C4-2B (cell line): ENCODE data around the gene RPS6KA1.

Source experiments
- ZFX ChIP-seq: fragments of 450-650 bp; IDR thresholded peaks from 2 replicates; pipeline ENCODE4 v1.6.1; 2017
- TF ChIP-seq, protein P1 (sequence below): fragments of 450-650 bp; conservative IDR thresholded peaks from 2 replicates; pipeline ENCODE4 v1.5.1; 2017; ENCODE audit warnings: mild to moderate bottlenecking

GRCh38 chr1:26520339-26520738 lies 9.2 kb upstream of the RPS6KA1 start:
- TF ChIP-seq, protein P1, sequence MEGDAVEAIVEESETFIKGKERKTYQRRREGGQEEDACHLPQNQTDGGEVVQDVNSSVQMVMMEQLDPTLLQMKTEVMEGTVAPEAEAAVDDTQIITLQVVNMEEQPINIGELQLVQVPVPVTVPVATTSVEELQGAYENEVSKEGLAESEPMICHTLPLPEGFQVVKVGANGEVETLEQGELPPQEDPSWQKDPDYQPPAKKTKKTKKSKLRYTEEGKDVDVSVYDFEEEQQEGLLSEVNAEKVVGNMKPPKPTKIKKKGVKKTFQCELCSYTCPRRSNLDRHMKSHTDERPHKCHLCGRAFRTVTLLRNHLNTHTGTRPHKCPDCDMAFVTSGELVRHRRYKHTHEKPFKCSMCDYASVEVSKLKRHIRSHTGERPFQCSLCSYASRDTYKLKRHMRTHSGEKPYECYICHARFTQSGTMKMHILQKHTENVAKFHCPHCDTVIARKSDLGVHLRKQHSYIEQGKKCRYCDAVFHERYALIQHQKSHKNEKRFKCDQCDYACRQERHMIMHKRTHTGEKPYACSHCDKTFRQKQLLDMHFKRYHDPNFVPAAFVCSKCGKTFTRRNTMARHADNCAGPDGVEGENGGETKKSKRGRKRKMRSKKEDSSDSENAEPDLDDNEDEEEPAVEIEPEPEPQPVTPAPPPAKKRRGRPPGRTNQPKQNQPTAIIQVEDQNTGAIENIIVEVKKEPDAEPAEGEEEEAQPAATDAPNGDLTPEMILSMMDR: no peak
- TF ChIP-seq ZFX: no peak
